NOMO-1 treated with dmso at 0.1 percent for 144 hours (cell line): ENCODE measurements around the gene CDR2L.
"Not testable (repeated sequence)": the region's sequence is repeated elsewhere in the genome, so short reads cannot be mapped to it uniquely, and the experiment has no call there.

Source experiments
- DNase-seq: peaks from one replicate; lab custom pipeline; 2025; ENCODE audit not compliant: unreplicated experiment; lab: John Stamatoyannopoulos, UW

CDR2L gene

GRCh38 chr17:74979408-74980146 is 7.9 kb upstream of the CDR2L start:
- no peak for DNase-seq

DNA sequence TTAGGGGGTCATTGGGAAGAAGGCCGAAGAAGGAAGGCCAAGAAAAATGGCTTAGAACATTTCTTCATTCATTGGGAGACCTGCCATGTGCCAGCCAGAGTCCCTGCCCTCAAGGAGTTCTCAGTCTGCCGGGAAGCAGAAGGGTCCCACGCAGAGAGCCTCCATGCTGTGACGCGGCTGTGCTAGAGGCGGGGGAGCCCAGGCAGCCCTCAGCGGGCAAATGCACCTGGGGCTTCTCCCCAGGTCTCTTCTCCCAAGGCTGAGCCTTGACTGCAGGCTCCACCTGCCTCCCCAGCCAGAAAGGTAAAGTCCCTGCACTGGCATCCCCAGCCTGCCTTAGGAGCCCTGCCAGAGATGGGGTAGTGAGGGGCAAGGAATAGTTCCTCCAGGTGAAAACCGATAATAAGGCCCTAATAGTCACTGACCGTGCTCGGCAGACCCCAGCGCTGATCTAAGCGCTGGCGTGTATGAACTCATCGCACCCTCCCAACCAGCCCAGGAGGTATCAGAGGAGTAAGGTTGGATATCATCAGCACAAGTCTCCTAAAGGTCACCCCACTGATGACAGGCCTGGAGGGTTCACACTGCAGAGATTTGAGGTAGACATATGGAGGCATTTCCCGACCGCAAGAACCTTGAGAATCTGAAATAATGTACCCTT is 6.0 kb upstream of the CDR2L start:
- DNase-seq = no peak

GRCh38 chr17:74981979-74982662 is 5.3 kb upstream of the CDR2L start:
- peak; percentile 61 for DNase-seq

DNA sequence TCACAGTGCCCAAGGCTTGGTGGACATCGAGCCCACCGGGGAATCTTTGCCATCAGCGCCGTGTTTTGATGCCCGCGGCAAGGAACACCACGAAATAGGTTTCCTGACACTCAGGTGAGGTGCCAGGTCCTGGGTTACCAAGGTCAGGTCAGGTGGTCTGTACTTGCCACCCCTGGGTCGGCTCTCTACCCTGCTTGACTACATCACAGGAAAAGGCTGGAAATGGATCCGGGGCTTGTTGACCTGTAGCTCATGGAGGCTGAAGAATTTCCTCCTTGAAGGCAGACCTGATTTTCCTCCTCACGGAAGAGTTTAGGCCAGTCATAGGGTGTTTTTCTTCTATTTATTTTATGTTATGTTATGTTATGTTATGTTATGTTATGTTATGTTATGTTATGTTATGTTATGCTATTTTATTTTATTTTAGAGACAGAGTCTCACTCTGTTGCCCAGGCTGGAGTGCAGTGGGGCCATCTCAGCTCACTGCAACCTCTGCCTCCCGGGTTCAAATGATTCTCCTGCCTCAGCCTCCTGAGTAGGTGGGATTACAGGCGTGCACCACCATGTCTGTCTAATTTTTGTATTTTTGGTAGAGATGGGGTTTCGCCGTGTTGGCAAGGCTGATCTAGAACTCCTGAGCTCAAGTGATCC is 4.6 kb upstream of the CDR2L start:
- not testable (repeated sequence) for DNase-seq

- no peak for DNase-seq
Measured at GRCh38 chr17:74986206-74986576, 1.2 kb upstream of the CDR2L start.

DNA sequence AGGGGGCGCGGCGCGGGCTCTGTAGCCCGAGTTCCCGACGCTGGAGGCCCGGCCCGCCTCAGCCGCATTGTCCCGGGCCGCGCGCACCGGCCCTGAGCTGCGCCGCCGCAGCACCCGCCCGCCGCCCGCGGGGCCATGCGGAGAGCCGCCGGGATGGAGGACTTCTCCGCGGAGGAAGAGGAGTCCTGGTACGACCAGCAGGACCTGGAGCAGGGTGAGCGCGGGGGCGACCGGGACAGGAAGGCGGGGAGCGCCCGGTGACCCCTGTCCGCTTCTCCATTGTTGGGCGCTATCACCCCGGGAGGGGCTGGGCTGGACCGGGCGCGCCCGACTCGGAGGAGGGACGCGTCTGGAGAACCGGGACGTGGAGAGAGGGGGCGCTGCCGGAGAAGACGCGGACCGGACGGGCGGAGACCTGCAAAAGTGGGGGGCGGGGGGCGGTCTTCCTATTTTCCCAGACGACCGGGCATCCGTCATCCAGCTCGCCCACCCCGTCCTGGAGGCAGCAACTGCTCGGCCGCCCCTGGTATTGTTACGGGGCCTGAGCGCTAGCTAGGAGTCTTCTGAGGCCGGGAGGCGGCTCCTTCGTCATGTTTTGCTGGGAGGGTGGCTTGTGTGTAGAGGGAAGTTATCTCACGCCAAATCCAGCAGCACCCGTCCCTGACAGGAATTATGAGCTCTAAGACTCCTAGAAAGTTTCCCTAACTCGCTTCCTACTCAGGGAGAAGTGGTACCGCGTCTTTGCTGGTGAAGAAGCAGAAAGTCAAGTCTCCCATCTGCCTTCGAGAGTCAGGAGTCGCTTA is 678 bp downstream of the CDR2L start:
- no peak for DNase-seq

- no peak for DNase-seq
Measured at GRCh38 chr17:74990581-74991105, 3.2 kb downstream of the CDR2L start.

GRCh38 chr17:74992223-74992622 is 4.8 kb downstream of the CDR2L start:
- no peak for DNase-seq

GRCh38 chr17:74994440-74994839 is 7.0 kb downstream of the CDR2L start:
- no peak for DNase-seq

DNA sequence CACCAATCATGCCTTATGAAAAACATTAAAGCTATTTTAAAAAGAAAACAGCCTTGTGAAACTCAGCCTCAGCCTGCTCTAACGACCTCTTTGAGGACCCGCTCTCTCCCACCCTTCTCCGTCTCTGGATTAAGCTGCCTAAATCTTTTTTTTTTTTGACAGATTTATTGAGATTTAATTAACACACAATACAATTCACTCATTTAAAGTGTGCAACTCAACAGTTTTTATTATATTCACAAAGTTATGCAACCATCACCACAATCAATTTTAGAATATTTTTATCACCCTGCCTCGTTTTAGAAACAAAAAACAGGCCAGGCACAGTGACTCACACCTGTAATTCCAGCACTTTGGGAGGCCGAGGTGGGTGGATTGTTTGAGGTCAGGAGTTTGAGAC is 8.4 kb downstream of the CDR2L start:
- DNase-seq = no peak

GRCh38 chr17:74998783-74999182 is 11.4 kb downstream of the CDR2L start:
- DNase-seq = no peak

- DNase-seq = no peak
Measured at GRCh38 chr17:74999523-74999922, 12.1 kb downstream of the CDR2L start.

- no peak for DNase-seq
Measured at GRCh38 chr17:75001915-75002843, 14.7 kb downstream of the CDR2L start.

GRCh38 chr17:75003070-75003956 is 15.9 kb downstream of the CDR2L start:
- no peak for DNase-seq

DNA sequence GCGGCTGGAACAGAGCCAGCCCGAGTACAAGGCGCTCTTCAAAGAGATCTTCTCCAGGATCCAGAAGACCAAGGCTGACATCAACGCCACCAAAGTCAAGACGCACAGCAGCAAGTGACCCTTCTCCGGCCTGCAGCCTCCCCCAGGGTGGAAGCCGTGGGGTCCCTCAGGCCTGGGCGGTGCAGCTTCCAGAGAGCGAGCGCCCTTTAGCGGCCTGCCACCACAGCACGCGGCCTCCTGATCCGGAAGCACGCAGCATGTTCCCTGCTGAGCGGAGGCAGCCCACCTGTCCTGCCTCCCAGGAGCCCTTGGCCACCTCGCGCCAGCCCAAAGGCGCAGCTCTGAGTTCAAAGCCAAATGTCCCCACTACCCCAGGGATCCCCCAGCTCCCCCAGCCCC is 16.5 kb downstream of the CDR2L start:
- no peak for DNase-seq

DNA sequence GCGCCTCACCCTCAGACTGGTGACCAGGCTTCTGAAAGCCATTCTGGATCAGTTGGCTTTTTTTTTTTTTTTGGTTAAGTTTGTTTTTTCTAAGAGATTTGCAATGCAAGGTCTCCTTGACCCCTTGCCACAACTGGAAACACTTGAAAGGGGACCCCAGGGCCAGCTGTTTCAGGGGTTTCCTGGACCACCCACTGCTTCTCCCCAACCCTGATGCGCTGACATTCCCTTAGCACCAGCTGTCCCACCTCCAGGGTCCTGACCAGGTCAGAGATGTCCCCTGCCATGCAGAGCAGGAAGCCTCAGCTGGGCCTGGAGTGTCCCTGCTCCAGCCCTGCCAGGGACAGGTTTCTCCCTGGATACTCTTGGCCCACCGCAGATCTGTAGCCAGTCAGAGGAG is 16.9 kb downstream of the CDR2L start:
- no peak for DNase-seq

GRCh38 chr17:75005291-75005690 is 17.9 kb downstream of the CDR2L start:
- DNase-seq = no peak

DNA sequence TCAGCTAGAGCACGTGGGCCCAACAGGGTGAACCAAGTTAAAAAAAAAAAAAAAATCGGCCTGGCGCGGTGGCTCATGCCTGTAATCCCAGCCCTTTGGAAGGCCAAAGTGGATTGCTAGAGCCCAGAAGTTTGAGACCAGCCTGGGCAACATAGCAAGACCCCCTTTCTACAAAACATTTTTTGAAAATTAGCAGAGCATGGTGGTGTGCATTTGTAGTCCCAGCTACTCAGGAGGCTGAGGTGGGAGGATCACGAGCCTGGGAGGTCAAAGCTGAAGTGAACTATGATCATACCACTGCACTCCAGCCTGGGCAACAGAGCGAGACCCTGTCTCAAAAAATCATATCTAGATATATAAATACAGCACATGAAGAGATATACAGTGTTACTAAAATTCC is 18.7 kb downstream of the CDR2L start:
- not testable (repeated sequence) for DNase-seq

DNA sequence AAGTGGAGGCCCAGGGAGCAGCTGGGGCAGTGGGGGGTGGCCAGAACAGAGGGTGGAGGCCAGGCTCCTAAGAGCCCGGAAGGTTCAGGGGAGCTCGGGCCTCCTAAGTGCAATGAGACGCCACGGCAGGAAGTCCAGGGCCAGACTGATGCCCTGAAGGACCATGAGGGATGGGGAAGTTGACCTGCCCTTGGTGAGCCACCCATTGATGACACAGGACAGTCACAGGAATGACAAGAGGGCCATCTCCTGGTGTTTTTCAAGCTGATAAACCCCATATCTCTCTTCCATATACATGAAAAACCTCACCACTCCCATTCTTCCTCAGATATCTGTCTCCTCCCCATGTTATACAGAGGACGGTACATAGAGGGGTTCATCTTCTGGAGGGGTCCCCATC is 19.2 kb downstream of the CDR2L start:
- DNase-seq = peak; percentile 42
